H1 (cell line): ENCODE measurements around the gene CRIP1. TPM values are rescaled to one million over a fixed set of nuclear protein-coding genes. Genes with fewer than 3 reads are reported as not detected.

Source experiments
- CTCF ChIA-PET: fragments of 300-600 bp; sonication (Branson Sonifier 250); formaldehyde crosslinking; loops from one replicate; lab custom pipeline; 2021; ENCODE audit not compliant: partially characterized antibody; lab: Charles Lee
- POLR2A ChIA-PET: fragments of 300-600 bp; sonication (Branson Sonifier 250); formaldehyde crosslinking; loops from one replicate; lab custom pipeline; 2021; ENCODE audit warnings: inconsistent platforms; ENCODE audit not compliant: partially characterized antibody; lab: Charles Lee
- DNase-seq, 2 experiments: peaks; one replicate each; pipeline versions ENCODE4 v3.0.0 to v3.0.0-alpha.2; 2010 to 2022; ENCODE audit warnings: low spot score in 2 of 2, low read depth in 1 of 2, mixed read lengths in 1 of 2
- FAIRE-seq: peaks from 2 replicates; lab custom pipeline; 2011; peaks lifted over from hg19 to GRCh38; lab: Jason Lieb, UNC
- H2AFZ ChIP-seq: 2 replicates; pipeline ENCODE4 v1.8.1; 2012; ENCODE audit warnings: low read length, inconsistent platforms
- H2AK5ac ChIP-seq: 2 replicates; pipeline ENCODE4 v1.6.1; 2013; ENCODE audit warnings: low read depth, low read length
- H2BK120ac ChIP-seq: replicated peaks from 2 replicates; pipeline ENCODE3; 2013; ENCODE audit warnings: low read depth, low read length, inconsistent platforms
- H2BK12ac ChIP-seq: 2 replicates; pipeline ENCODE4 v1.6.1; 2013; ENCODE audit warnings: low read depth, low read length
- H2BK15ac ChIP-seq: 2 replicates; pipeline ENCODE4 v1.6.1; 2013; ENCODE audit warnings: low read length
- H2BK20ac ChIP-seq: 2 replicates; pipeline ENCODE4 v1.6.1; 2013; ENCODE audit warnings: low read length
- H2BK5ac ChIP-seq: 2 replicates; pipeline ENCODE4 v1.6.1; 2013; ENCODE audit warnings: low read depth, low read length
- H3K14ac ChIP-seq: 2 replicates; pipeline ENCODE4 v1.6.1; 2013; ENCODE audit warnings: inconsistent platforms; ENCODE audit not compliant: insufficient read length
- H3K18ac ChIP-seq: 2 replicates; pipeline ENCODE4 v1.6.1; 2013; ENCODE audit warnings: low read length; ENCODE audit errors: extremely low read depth
- H3K23ac ChIP-seq: 2 replicates; pipeline ENCODE4 v1.6.1; 2013; ENCODE audit warnings: inconsistent platforms; ENCODE audit not compliant: insufficient read length
- H3K23me2 ChIP-seq: 2 replicates; pipeline ENCODE4 v1.6.1; 2013; ENCODE audit warnings: low read depth, low read length
- H3K27ac ChIP-seq: 2 replicates; pipeline ENCODE4 v1.6.1; 2011; ENCODE audit warnings: low read depth, low read length, inconsistent platforms
- H3K27me3 ChIP-seq, 4 experiments: replicated peaks in 1 of 4; 1 replicate in 1 of 4; 2 replicates in 3 of 4; pipeline versions ENCODE4 v1.6.1 to v1.8.1; 2011 to 2013; ENCODE audit warnings: low read length in 3 of 4, mild to moderate bottlenecking in 3 of 4, inconsistent platforms in 2 of 4, mixed read lengths in 2 of 4, moderate library complexity in 1 of 4; ENCODE audit not compliant: control insufficient read depth in 3 of 4, insufficient read depth in 3 of 4; ENCODE audit errors: extremely low read depth in 1 of 4
- H3K36me3 ChIP-seq, 4 experiments: 2 replicates each; pipeline versions ENCODE4 v1.6.1 to v1.8.1; 2011 to 2013; ENCODE audit warnings: mild to moderate bottlenecking in 4 of 4, low read length in 3 of 4, moderate library complexity in 2 of 4, control low read depth in 1 of 4, inconsistent platforms in 1 of 4; ENCODE audit not compliant: insufficient read depth in 4 of 4, control insufficient read depth in 2 of 4
- H3K4ac ChIP-seq: replicated peaks from 2 replicates; pipeline ENCODE3; 2013; ENCODE audit warnings: low read length, low read depth, mixed read lengths, inconsistent platforms; ENCODE audit not compliant: insufficient read length
- H3K4me1 ChIP-seq, 4 experiments: replicated peaks in 1 of 4; 1 replicate in 1 of 4; 2 replicates in 3 of 4; pipeline versions ENCODE4 v1.6.1 to v1.8.1; 2011 to 2013; ENCODE audit warnings: low read length in 3 of 4, inconsistent platforms in 2 of 4, mixed read lengths in 1 of 4; ENCODE audit not compliant: insufficient read depth in 4 of 4, control insufficient read depth in 3 of 4
- H3K4me2 ChIP-seq, 2 experiments: 2 replicates each; pipeline versions ENCODE4 v1.6.1 to v1.8.1; 2011 to 2013; ENCODE audit warnings: low read depth in 2 of 2, low read length in 2 of 2, control low read depth in 1 of 2, inconsistent platforms in 1 of 2, mild to moderate bottlenecking in 1 of 2; ENCODE audit not compliant: insufficient read depth in 1 of 2
- H3K4me3 ChIP-seq, 4 experiments: fragments of 200-600, 300-600 bp in 1 of 4; sonication (generic), shearing (Covaris generic), sonication (Bioruptor Twin) in 1 of 4; 2 replicates each; pipeline versions ENCODE4 v1.5.1 to v1.8.1; 2011 to 2016; ENCODE audit warnings: low read length in 4 of 4, low read depth in 3 of 4, control low read depth in 2 of 4, inconsistent platforms in 2 of 4, mild to moderate bottlenecking in 2 of 4, mixed read lengths in 1 of 4, moderate library complexity in 1 of 4; ENCODE audit not compliant: insufficient read depth in 2 of 4; ENCODE audit errors: extremely low read depth in 1 of 4
- H3K56ac ChIP-seq: replicated peaks from 2 replicates; pipeline ENCODE3; 2013; ENCODE audit warnings: low read depth, mild to moderate bottlenecking, mixed read lengths, low read length, inconsistent platforms; ENCODE audit not compliant: insufficient read length
- H3K79me1 ChIP-seq: 2 replicates; pipeline ENCODE4 v1.6.1; 2013; ENCODE audit warnings: low read depth, low read length, control low read depth
- H3K79me2 ChIP-seq, 2 experiments: 2 replicates each; pipeline versions ENCODE4 v1.6.1 to v1.8.1; 2012 to 2013; ENCODE audit warnings: low read length in 2 of 2, mild to moderate bottlenecking in 2 of 2, inconsistent platforms in 1 of 2; ENCODE audit not compliant: insufficient read depth in 2 of 2, control insufficient read depth in 1 of 2
- H3K9ac ChIP-seq, 4 experiments: replicated peaks in 1 of 4; 1 replicate in 1 of 4; 2 replicates in 3 of 4; pipeline versions ENCODE4 v1.6.1 to v1.8.1; 2011 to 2013; ENCODE audit warnings: low read depth in 3 of 4, low read length in 3 of 4, control low read depth in 2 of 4, mild to moderate bottlenecking in 2 of 4, moderate library complexity in 2 of 4, inconsistent platforms in 1 of 4; ENCODE audit errors: extremely low read depth in 1 of 4
- H3K9me3 ChIP-seq, 2 experiments: 2 replicates each; pipeline versions ENCODE4 v1.6.1 to v1.8.1; 2012 to 2013; ENCODE audit warnings: mild to moderate bottlenecking in 2 of 2, moderate library complexity in 2 of 2, control low read depth in 1 of 2, inconsistent platforms in 1 of 2, low read depth in 1 of 2, low read length in 1 of 2, mixed read lengths in 1 of 2; ENCODE audit not compliant: insufficient read depth in 2 of 2
- H4K20me1 ChIP-seq, 2 experiments: replicated peaks in 1 of 2; 2 replicates each; pipeline versions ENCODE3 to v1.8.1; 2011 to 2013; ENCODE audit warnings: inconsistent platforms in 2 of 2, low read length in 2 of 2, mild to moderate bottlenecking in 1 of 2; ENCODE audit not compliant: insufficient read depth in 2 of 2, control insufficient read depth in 1 of 2
- H4K5ac ChIP-seq: 2 replicates; pipeline ENCODE4 v1.6.1; 2013; ENCODE audit warnings: low read length, low read depth, mixed read lengths, inconsistent platforms; ENCODE audit not compliant: insufficient read length
- H4K8ac ChIP-seq: 2 replicates; pipeline ENCODE4 v1.8.0; 2013; ENCODE audit warnings: mild to moderate bottlenecking, moderate library complexity, low read length, inconsistent platforms; ENCODE audit not compliant: insufficient read depth; ENCODE audit errors: extremely low read depth
- H4K91ac ChIP-seq: replicated peaks from 2 replicates; pipeline ENCODE3; 2013; ENCODE audit warnings: low read length, mixed read lengths, inconsistent platforms; ENCODE audit not compliant: insufficient read length
- ASH2L ChIP-seq: fragments of 200-600, 300-600 bp; sonication (generic); IDR thresholded peaks from one replicate; pipeline ENCODE4 v1.7.1; 2017; ENCODE audit warnings: low read length
- GABPA ChIP-seq: IDR thresholded peaks from 2 replicates; pipeline ENCODE4 v1.6.1; 2011; ENCODE audit warnings: mild to moderate bottlenecking, low read length, moderate library complexity, borderline replicate concordance; ENCODE audit not compliant: insufficient read depth
- HDAC2 ChIP-seq, 2 experiments: fragments of 300-600 bp in 1 of 2; sonication (generic) in 1 of 2; IDR thresholded peaks; 2 replicates each; pipeline ENCODE4 v1.6.1; 2011 to 2012; ENCODE audit warnings: low read depth in 2 of 2, low read length in 2 of 2, mild to moderate bottlenecking in 2 of 2, moderate library complexity in 2 of 2, borderline replicate concordance in 1 of 2, inconsistent platforms in 1 of 2
- JUND ChIP-seq: IDR thresholded peaks from 2 replicates; pipeline ENCODE4 v1.6.1; 2011; ENCODE audit warnings: mild to moderate bottlenecking, improper control_type of control experiment, low read length
- MAX ChIP-seq: IDR thresholded peaks from 2 replicates; pipeline ENCODE4 v1.6.1; 2012; ENCODE audit warnings: inconsistent platforms
- PHF8 ChIP-seq: fragments of 200-600 bp; sonication (generic); conservative IDR thresholded peaks from 2 replicates; pipeline ENCODE4 v1.7.1; 2012; ENCODE audit warnings: low read depth, mild to moderate bottlenecking, inconsistent platforms, low read length, moderate library complexity
- POLR2AphosphoS5 ChIP-seq: IDR thresholded peaks from 2 replicates; pipeline ENCODE4 v1.6.1; 2011; ENCODE audit warnings: low read depth, low read length
- SAP30 ChIP-seq: fragments of 300-600 bp; sonication (generic); IDR thresholded peaks from 2 replicates; pipeline ENCODE4 v1.7.1; 2012; ENCODE audit warnings: low read length, moderate library complexity, mild to moderate bottlenecking, inconsistent platforms; ENCODE audit not compliant: insufficient read depth, insufficient replicate concordance
- SRF ChIP-seq: IDR thresholded peaks from 2 replicates; pipeline ENCODE4 v1.6.1; 2011; ENCODE audit warnings: mild to moderate bottlenecking, low read depth, low read length, moderate library complexity
- TEAD4 ChIP-seq: IDR thresholded peaks from 2 replicates; pipeline ENCODE4 v1.6.1; 2012; ENCODE audit warnings: low read depth, low read length, inconsistent platforms, mixed read lengths
- WGBS, 2 experiments: shearing (Covaris generic) in 1 of 2; methylation state at CpG; one replicate each; pipeline versions ENCODE4 v1.1.6 to v1.1.7; 2013 to 2015; ENCODE audit warnings: low lambda C conversion rate in 2 of 2, mixed read lengths in 2 of 2, inconsistent platforms in 1 of 2, low coverage in 1 of 2, missing lambda C conversion rate in 1 of 2; ENCODE audit not compliant: insufficient replicate concordance in 2 of 2, insufficient coverage in 1 of 2, insufficient read length in 1 of 2; ENCODE audit errors: extremely low coverage in 1 of 2, missing lambda C conversion rate in 1 of 2; 5-methylcytosine and 5-hydroxymethylcytosine counted together
- polyA plus RNA-seq, 7 experiments: library from polyadenylated mRNA; depleted of rRNA in 3 of 7; stranded (reverse) in 5 of 7; unstranded in 2 of 7; fragments of >200 nt in 5 of 7; fragments of 200-250 nt in 2 of 7; gene quantifications; 1 replicate in 5 of 7; 2 replicates in 1 of 7; 4 replicates in 1 of 7; pipeline versions ENCODE4 v1.2.1 to v1.2.3, GENCODE V29; 2011 to 2013; ENCODE audit warnings: missing spikeins in 2 of 7, mixed read lengths in 2 of 7
- total RNA-seq: library from RNA; stranded (reverse); fragmentation: NEBNext Ultra II Directional; extraction: Animal tissue kit (Norgen Biotek cat#: 25700); gene quantifications from 2 replicates; pipeline ENCODE4 v1.2.1, GENCODE V29; 2021

CRIP1 gene
- total and polyA plus RNA-seq, 2 of the 8 experiments (the other 6 are each of a cell fraction or from before 2014, with no cell fraction given): 1.2 to 2.2 TPM

DNA sequence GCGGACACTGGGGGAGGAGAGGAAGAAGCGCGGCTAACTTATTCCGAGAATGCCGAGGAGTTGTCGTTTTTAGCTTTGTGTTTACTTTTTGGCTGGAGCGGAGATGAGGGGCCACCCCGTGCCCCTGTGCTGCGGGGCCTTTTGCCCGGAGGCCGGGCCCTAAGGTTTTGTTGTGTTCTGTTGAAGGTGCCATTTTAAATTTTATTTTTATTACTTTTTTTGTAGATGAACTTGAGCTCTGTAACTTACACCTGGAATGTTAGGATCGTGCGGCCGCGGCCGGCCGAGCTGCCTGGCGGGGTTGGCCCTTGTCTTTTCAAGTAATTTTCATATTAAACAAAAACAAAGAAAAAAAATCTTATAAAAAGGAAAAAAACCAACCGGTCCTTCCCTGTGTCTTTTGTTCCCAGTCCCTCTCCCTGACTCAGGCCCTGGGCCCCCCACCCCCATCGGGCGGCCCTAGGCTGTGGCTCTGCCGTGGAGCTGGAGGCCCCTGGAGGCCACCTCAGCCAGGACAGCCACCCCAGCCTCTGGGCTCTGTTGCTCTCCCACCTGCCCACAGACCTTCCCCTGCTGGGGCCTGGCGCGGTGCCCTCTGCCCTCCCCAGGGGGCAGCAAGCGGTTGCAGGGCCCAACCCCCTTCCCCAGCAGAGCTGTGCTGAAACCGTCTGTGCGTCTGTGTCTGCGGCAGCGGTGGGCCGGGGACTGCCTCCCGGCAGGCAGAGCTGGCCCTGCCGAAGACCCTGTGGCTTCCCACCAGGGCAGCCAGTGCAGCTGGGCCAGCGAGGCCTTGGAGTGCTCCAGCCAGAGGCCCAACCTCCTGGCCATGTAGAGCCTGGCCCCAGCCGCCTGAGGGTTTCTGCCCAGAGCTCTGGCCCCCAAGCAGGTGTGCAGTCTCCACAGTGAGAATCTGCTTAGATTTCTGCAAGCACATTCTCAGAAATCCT lies 16.1 kb upstream of the CRIP1 start:
- H4K20me1 ChIP-seq: peaks cover 11 to 34% of the 10 kb centered on the region in 2 experiments
- no peak overlapping the region for H2AK5ac ChIP-seq
- H3K27me3 ChIP-seq: peaks cover 7 to 16% (median 9%) of the 10 kb centered on the region in 4 experiments; a peak in 6 of 7 replicates
- peaks cover 0 to 19% (median 9%) of the 10 kb centered on the region in 4 experiments; a peak in 5 of 7 replicates for H3K4me1 ChIP-seq
- no peaks in the 10 kb centered on the region; a peak in 1 of 4 replicates for H3K79me2 ChIP-seq
- no peak overlapping the region for H2AFZ ChIP-seq
- no peak overlapping the region for H3K9ac ChIP-seq
- TF ChIP-seq JUND: no peak
- TF ChIP-seq SAP30: no peak
- no peak for TF ChIP-seq MAX
- TF ChIP-seq TEAD4: no peak
- no peak for TF ChIP-seq HDAC2 (IDR thresholded peaks at IDR 0.05; ENCODE audit: borderline replicate concordance in 1 of 2, low read depth in 2 of 2, low read length in 2 of 2)
- TF ChIP-seq SRF: no peak
- no peak for TF ChIP-seq POLR2AphosphoS5
- no peak for TF ChIP-seq ASH2L
- no peak for TF ChIP-seq PHF8
- TF ChIP-seq GABPA: no peak
- TF ChIP-seq, all 59 proteins: peak for 0
- Histone ChIP-seq H3K4me3 (no peak overlapping the region), H2BK15ac (no peak overlapping the region), H3K79me1 (no peaks in the 10 kb centered on the region), H3K9me3 (no peaks in the 10 kb centered on the region), H3K4me2 (no peak overlapping the region), H3K14ac (no peak overlapping the region), H4K5ac (no peak overlapping the region), H2BK20ac (no peak overlapping the region), H2BK12ac (no peak overlapping the region; the same call in 1 of the 2 replicates), H3K36me3 (peaks cover 5 to 37% (median 11%) of the 10 kb centered on the region in 4 experiments; a peak in 6 of 8 replicates), H3K27ac (no peak overlapping the region), H3K23me2 (peaks cover 14% of the 10 kb centered on the region; the same call in 1 of the 2 replicates), H3K23ac (no peak overlapping the region), H3K18ac (no peak overlapping the region), H3K56ac (no peak overlapping the region), H2BK5ac (no peak overlapping the region), H4K91ac (no peak overlapping the region), H3K4ac (no peak overlapping the region), H4K8ac (no peak overlapping the region), H2BK120ac (no peak overlapping the region)
- WGBS, 2 experiments: 89% methylated on average over 29 of the region's 34 CpGs; no CpG with 5 or more reads in 1 of the 2 experiments
- no peak for DNase-seq
- ChIA-PET POLR2A (interaction anchor here (0.9 to 4.2 kb wide), 10 partner anchors 10 to 300 kb away, joined by 3 to 21 read pairs (median 4); partner anchors contain the start of gene BTBD6), CTCF (interaction anchor here (1.0 to 5.3 kb wide), 25 partner anchors 8 to 384 kb away, joined by 3 to 70 read pairs (median 4); partner anchors contain the start of gene CRIP1)
- FAIRE-seq: no peak
